ENCODE results near the gene SSB. TPM values are rescaled to one million over a fixed set of nuclear protein-coding genes. Genes with fewer than 3 reads are reported as not detected.
"Not testable (repeated sequence)": the region's sequence is repeated elsewhere in the genome, so short reads cannot be mapped to it uniquely, and the experiment has no call there.

The SSB gene
- total and polyA plus RNA-seq, 8 donors = 61.9 to 176 (median 154) TPM

DNA sequence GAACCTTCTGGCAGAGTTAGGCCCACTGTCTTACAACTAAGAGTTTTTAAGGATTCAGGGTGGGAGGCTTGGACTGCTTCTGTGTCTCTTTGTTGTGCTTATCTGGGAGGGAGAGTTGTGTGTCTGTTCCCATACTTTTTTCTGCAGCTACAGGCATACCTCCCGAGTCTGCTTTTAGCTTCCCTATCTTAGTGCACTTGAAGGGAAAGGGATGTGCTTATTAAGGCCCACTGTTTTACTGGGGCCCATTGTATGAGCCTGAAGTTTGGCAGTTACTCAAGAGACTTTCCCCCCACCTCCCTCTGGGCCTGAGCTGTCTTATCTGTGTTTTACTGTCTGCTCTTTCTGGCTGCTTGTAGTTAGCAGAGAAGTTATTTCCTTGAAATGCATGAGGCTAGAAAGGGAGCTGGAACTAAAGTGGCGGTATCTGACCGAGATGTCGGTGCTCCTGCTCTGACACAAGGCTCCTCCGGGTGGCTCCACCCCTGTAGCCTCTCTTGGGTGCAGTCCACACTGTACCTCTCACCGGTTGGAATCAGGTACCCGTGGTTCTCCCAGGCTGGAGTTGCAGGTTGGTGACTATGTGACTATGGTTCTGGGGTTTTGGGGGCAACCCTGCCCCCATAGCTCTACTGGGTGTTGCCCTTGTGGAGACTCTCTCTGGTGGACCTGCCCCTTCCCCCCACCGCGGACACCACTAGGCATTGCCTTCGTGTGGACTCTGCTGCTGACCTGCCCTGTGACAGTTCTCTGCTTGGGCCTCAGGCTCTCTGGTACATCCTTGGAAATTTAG, 41.5 kb downstream of the SSB start:
- DNase-seq = peak in 1 of 4 donors; percentile 29
- no peak for ATAC-seq

GRCh38 chr2:169840747-169841142, 42.1 kb downstream of the SSB start:
- H3K4me1 ChIP-seq = peaks cover 0 to 16% of the 10 kb centered on the region in 2 donors
- no peak overlapping the region for H3K27ac ChIP-seq
- ATAC-seq = no peak
- H3K4me3 ChIP-seq = no peak overlapping the region
- intact Hi-C loops (cut with DNase I) = no loop called here
- no peak for TF ChIP-seq CTCF (IDR thresholded peaks at IDR 0.05)
- H3K9me3 ChIP-seq = no peaks in the 10 kb centered on the region
- peaks cover 0 to 9% of the 10 kb centered on the region in 2 donors for H3K36me3 ChIP-seq
- no peak for DNase-seq
- no peaks in the 10 kb centered on the region for H3K27me3 ChIP-seq

More for the DNA sequence above, 41.5 kb downstream of the SSB start:
- no peak for TF ChIP-seq CTCF (IDR thresholded peaks at IDR 0.05)
- Histone ChIP-seq H3K36me3 (peaks cover 0 to 9% of the 10 kb centered on the region in 2 donors), H3K27ac (no peak overlapping the region), H3K4me3 (no peak overlapping the region), H3K9me3 (no peaks in the 10 kb centered on the region), H3K4me1 (peaks cover 0 to 16% of the 10 kb centered on the region in 2 donors), H3K27me3 (no peaks in the 10 kb centered on the region)
- intact Hi-C loops (cut with DNase I) = no loop called here

DNA sequence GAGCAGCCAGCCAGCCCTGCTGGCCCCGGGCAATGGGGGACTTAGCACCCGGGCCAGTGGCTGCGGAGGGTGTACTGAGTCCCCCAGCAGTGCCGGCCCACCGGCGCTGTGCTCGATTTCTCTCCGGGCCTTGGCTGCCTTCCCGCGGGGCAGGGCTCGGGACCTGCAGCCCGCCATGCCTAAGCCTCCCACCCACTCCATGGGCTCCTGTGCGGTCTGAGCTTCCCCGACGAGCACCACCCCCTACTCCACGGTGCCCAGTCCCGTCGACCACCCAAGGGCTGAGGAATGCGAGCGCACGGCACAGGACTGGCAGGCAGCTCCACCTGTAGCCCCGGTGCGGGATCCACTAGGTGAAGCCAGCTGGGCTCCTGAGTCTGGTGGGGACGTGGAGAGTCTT, 43.0 kb downstream of the SSB start:
- H3K9me3 ChIP-seq; DNase-seq; H3K36me3 ChIP-seq; intact Hi-C loops (cut with DNase I); H3K4me3 ChIP-seq; ATAC-seq; H3K27ac ChIP-seq; H3K27me3 ChIP-seq: not testable (repeated sequence)
- H3K4me1 ChIP-seq = peaks cover 0 to 18% of the 10 kb centered on the region in 2 donors

DNA sequence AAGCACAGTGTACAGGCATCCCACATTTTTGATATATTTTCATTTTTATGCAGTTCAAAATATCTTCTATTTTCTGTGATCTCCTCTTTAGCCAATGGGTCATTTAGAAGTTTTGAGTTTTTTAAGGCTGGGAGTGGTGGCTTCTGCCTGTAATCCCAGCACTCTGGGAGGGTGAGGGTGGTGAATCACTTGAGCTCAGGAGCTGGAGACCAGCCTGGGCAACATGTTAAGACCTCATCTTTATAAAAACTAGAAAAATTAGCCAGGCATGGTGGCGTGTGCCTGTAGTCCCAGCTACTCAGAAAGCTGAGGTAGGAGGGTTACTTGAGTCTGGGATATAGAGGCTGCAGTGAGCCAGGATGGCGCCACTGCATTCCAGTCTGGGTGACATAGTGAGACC, 46.3 kb downstream of the SSB start:
- no peak for TF ChIP-seq CTCF (IDR thresholded peaks at IDR 0.05)
- intact Hi-C loops (cut with DNase I) = no loop called here
- no peaks in the 10 kb centered on the region for H3K9me3 ChIP-seq
- no peak overlapping the region for H3K27ac ChIP-seq
- H3K27me3 ChIP-seq = no peaks in the 10 kb centered on the region
- no peak overlapping the region for H3K4me3 ChIP-seq
- DNase-seq (no peak), ATAC-seq (no peak)
- H3K4me1 ChIP-seq = peaks cover 0 to 20% of the 10 kb centered on the region in 2 donors
- H3K36me3 ChIP-seq = peaks cover 0 to 13% of the 10 kb centered on the region in 2 donors

- H3K27ac ChIP-seq; intact Hi-C loops (cut with DNase I); DNase-seq; H3K27me3 ChIP-seq; H3K36me3 ChIP-seq; H3K4me3 ChIP-seq; ATAC-seq; H3K9me3 ChIP-seq: not testable (repeated sequence)
- H3K4me1 ChIP-seq = peaks cover 0 to 20% of the 10 kb centered on the region in 2 donors
Measured at GRCh38 chr2:169848959-169849693, 50.5 kb downstream of the SSB start.

DNA sequence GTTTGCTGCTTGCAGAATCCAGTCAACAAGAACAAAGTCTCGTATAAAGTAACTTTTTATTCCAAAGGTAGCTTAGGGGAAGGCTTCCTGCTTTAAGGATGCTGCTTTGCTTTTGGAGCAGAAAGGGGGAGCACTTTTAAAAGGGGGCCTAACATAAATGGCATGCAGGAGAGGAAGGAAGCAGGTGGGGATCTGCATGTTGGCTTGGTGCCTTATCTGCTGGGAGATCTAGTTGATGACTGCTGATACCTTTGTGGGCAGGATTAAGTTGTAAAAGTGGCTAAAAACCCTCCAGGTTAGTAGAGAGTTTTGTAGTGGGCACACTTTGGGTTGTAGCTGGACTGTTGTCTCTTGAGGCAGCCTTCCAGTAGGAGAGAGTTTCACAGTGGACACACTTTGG, 51.0 kb downstream of the SSB start:
- no peak for TF ChIP-seq CTCF (IDR thresholded peaks at IDR 0.05)
- Histone ChIP-seq H3K27me3 (no peaks in the 10 kb centered on the region), H3K9me3 (peaks cover 0 to 3% of the 10 kb centered on the region in 2 donors), H3K36me3 (peaks cover 0 to 4% of the 10 kb centered on the region in 2 donors), H3K4me1 (peaks cover 0 to 20% of the 10 kb centered on the region in 2 donors), H3K4me3 (no peak overlapping the region), H3K27ac (no peak overlapping the region)
- ATAC-seq = no peak
- intact Hi-C loops (cut with DNase I) = no loop called here
- DNase-seq = no peak

Measured in left lung (tissue), 10 donors.